Body of pancreas (tissue), 4 donors: ENCODE results near the gene ASCC3.

ENCODE experiments used
- POLR2A ChIP-seq, 3 donors: fragments of 450-650 bp; IDR thresholded peaks; one replicate each; pipeline ENCODE4 v1.6.1; 2016; ENCODE audit warnings: antibody characterized with exemption in 3 of 3, mild to moderate bottlenecking in 2 of 3
- TF ChIP-seq, protein P1 (sequence below), 7 experiments: fragments of 450-650 bp in 4 of 7; fragments of 200-600 bp in 3 of 7; sonication (generic) in 3 of 7; IDR thresholded peaks; one replicate each; pipeline ENCODE4 v1.5.1; 2016 to 2019; ENCODE audit warnings: antibody characterized with exemption in 7 of 7

DNA sequence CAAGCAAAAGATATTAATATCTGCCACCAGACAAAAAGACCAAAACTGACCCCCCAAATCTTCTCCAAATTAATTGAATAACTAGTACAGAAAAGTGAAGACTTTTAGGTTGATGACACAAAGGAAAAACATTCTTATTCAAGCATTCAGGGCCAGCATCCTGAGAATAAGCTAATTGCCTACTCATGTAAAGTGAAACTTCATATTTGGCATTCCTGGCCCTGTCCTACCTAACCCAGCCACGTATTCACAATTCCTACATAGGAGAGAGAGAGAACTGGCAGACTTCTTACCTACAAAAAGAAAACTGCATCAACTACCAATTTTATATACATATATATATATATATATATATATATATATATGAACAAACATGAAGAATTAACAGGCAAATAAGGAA is 4.9 kb upstream of the ASCC3 start:
- TF ChIP-seq, protein P1, sequence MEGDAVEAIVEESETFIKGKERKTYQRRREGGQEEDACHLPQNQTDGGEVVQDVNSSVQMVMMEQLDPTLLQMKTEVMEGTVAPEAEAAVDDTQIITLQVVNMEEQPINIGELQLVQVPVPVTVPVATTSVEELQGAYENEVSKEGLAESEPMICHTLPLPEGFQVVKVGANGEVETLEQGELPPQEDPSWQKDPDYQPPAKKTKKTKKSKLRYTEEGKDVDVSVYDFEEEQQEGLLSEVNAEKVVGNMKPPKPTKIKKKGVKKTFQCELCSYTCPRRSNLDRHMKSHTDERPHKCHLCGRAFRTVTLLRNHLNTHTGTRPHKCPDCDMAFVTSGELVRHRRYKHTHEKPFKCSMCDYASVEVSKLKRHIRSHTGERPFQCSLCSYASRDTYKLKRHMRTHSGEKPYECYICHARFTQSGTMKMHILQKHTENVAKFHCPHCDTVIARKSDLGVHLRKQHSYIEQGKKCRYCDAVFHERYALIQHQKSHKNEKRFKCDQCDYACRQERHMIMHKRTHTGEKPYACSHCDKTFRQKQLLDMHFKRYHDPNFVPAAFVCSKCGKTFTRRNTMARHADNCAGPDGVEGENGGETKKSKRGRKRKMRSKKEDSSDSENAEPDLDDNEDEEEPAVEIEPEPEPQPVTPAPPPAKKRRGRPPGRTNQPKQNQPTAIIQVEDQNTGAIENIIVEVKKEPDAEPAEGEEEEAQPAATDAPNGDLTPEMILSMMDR (IDR thresholded peaks at IDR 0.05) = no peak
- no peak for TF ChIP-seq POLR2A (IDR thresholded peaks at IDR 0.05)
